Measurements from ENCODE around the gene PCID2.

Gene PCID2

GRCh38 chr13:113207460-113207859 is 1.0 kb downstream of the PCID2 start:
- TF ChIP-seq GATA3 (IDR thresholded peaks at IDR 0.05; ENCODE audit: low read depth, low read length) (no peak), GATA2 (IDR thresholded peaks at IDR 0.05; ENCODE audit: low read depth, low read length) (no peak)

- TF ChIP-seq GATA3 (IDR thresholded peaks at IDR 0.05; ENCODE audit: low read depth, low read length) (no peak), GATA2 (IDR thresholded peaks at IDR 0.05; ENCODE audit: low read depth, low read length) (no peak)
These were observed 3.0 kb downstream of the PCID2 start for GRCh38 chr13:113205428-113205931.

GRCh38 chr13:113204378-113204734 is 4.1 kb downstream of the PCID2 start:
- TF ChIP-seq GATA3 (IDR thresholded peaks at IDR 0.05; ENCODE audit: low read depth, low read length) (no peak), GATA2 (IDR thresholded peaks at IDR 0.05; ENCODE audit: low read depth, low read length) (no peak)

- no peak for TF ChIP-seq GATA2 (IDR thresholded peaks at IDR 0.05; ENCODE audit: low read depth, low read length)
- no peak for TF ChIP-seq GATA3 (IDR thresholded peaks at IDR 0.05; ENCODE audit: low read depth, low read length)
These were observed 4.7 kb downstream of the PCID2 start for GRCh38 chr13:113203507-113204377.

GRCh38 chr13:113202912-113203311 is 5.6 kb downstream of the PCID2 start:
- no peak for TF ChIP-seq GATA2 (IDR thresholded peaks at IDR 0.05; ENCODE audit: low read depth, low read length)
- TF ChIP-seq GATA3 (IDR thresholded peaks at IDR 0.05; ENCODE audit: low read depth, low read length), result no peak

GRCh38 chr13:113201815-113202214 is 6.7 kb downstream of the PCID2 start:
- TF ChIP-seq GATA3 (IDR thresholded peaks at IDR 0.05; ENCODE audit: low read depth, low read length) (no peak), GATA2 (IDR thresholded peaks at IDR 0.05; ENCODE audit: low read depth, low read length) (no peak)

GRCh38 chr13:113196970-113197737 is 11.3 kb downstream of the PCID2 start:
- no peak for TF ChIP-seq GATA2 (IDR thresholded peaks at IDR 0.05; ENCODE audit: low read depth, low read length)
- TF ChIP-seq GATA3 (IDR thresholded peaks at IDR 0.05; ENCODE audit: low read depth, low read length), result no peak

- no peak for TF ChIP-seq GATA2 (IDR thresholded peaks at IDR 0.05; ENCODE audit: low read depth, low read length)
- TF ChIP-seq GATA3 (IDR thresholded peaks at IDR 0.05; ENCODE audit: low read depth, low read length), result no peak
These were observed 13.1 kb downstream of the PCID2 start for GRCh38 chr13:113195360-113195759.

- TF ChIP-seq GATA3 (IDR thresholded peaks at IDR 0.05; ENCODE audit: low read depth, low read length) (no peak), GATA2 (IDR thresholded peaks at IDR 0.05; ENCODE audit: low read depth, low read length) (no peak)
These were observed 15.6 kb downstream of the PCID2 start for GRCh38 chr13:113192902-113193301.

GRCh38 chr13:113192279-113192678 is 16.2 kb downstream of the PCID2 start:
- TF ChIP-seq GATA3 (IDR thresholded peaks at IDR 0.05; ENCODE audit: low read depth, low read length) (no peak), GATA2 (IDR thresholded peaks at IDR 0.05; ENCODE audit: low read depth, low read length) (no peak)

- no peak for TF ChIP-seq GATA3 (IDR thresholded peaks at IDR 0.05; ENCODE audit: low read depth, low read length)
- TF ChIP-seq GATA2 (IDR thresholded peaks at IDR 0.05; ENCODE audit: low read depth, low read length), result no peak
These were observed 18.3 kb downstream of the PCID2 start for GRCh38 chr13:113190181-113190580.

- TF ChIP-seq GATA3 (IDR thresholded peaks at IDR 0.05; ENCODE audit: low read depth, low read length) (no peak), GATA2 (IDR thresholded peaks at IDR 0.05; ENCODE audit: low read depth, low read length) (no peak)
These were observed 20.4 kb downstream of the PCID2 start for GRCh38 chr13:113187883-113188665.

- TF ChIP-seq GATA2 (IDR thresholded peaks at IDR 0.05; ENCODE audit: low read depth, low read length) (no peak), GATA3 (IDR thresholded peaks at IDR 0.05; ENCODE audit: low read depth, low read length) (no peak)
These were observed 21.2 kb downstream of the PCID2 start for GRCh38 chr13:113187263-113187669.

Data from SH-SY5Y (cell line).